Pancreas (tissue), 10 donors: ENCODE data around the gene SPTSSB. TPM values are rescaled to one million over a fixed set of nuclear protein-coding genes. Genes with fewer than 3 reads are reported as not detected.

ENCODE experiments used
- ATAC-seq, 4 donors: fragments of 200-7000 bp; cut with Tn5 transposase; one replicate each; pipeline versions ENCODE4 v1.8.0 to v1.9.1; 2020; ENCODE audit warnings: mild to moderate bottlenecking in 4 of 4, moderate library complexity in 4 of 4
- DNase-seq, 6 donors: peaks; one replicate each; pipeline ENCODE4 v3.0.0-alpha.2; 2020
- FAIRE-seq: peaks from 2 replicates; lab custom pipeline; 2012; peaks lifted over from hg19 to GRCh38; lab: Jason Lieb, UNC
- H3K27ac ChIP-seq, 4 donors: fragments of 200-600 bp; sonication (generic); 1 replicate in 3 of 4; 2 replicates in 1 of 4; pipeline versions ENCODE4 v1.5.0 to v1.8.0; 2020
- H3K27me3 ChIP-seq, 4 donors: fragments of 200-600 bp; one replicate each; pipeline ENCODE4 v1.8.0; 2021
- H3K36me3 ChIP-seq, 3 donors: fragments of 200-600 bp; sonication (generic) in 1 of 3; one replicate each; pipeline versions ENCODE4 v1.5.0 to v1.8.0; 2020 to 2021
- H3K4me1 ChIP-seq, 3 donors: fragments of 200-600 bp; one replicate each; pipeline ENCODE4 v1.8.0; 2021
- H3K4me3 ChIP-seq, 4 donors: fragments of 200-600 bp; sonication (generic) in 2 of 4; one replicate each; pipeline versions ENCODE4 v1.5.0 to v1.8.0; 2020 to 2021
- H3K9me3 ChIP-seq, 4 donors: fragments of 200-600 bp; one replicate each; pipeline ENCODE4 v1.8.0; 2021
- CTCF ChIP-seq, 4 donors: fragments of 200-600 bp; sonication (generic) in 3 of 4; IDR thresholded peaks; one replicate each; pipeline versions ENCODE4 v1.5.0 to v1.8.0; 2021; ENCODE audit warnings: antibody characterized with exemption in 4 of 4
- WGBS, 2 donors: extraction: QIAGEN DNeasy Blood & Tissue Kit; methylation state at CpG; one replicate each; pipeline ENCODE4 v1.1.7; 2013; 5-methylcytosine and 5-hydroxymethylcytosine counted together
- intact Hi-C, 3 donors: fragments of 100-400 bp; cut with DNase I; formaldehyde crosslinking; loops; one replicate each; pipeline versions ENCODE4 v1.11.1 to v1.14.2; 2022
- polyA plus RNA-seq, 2 donors: library from polyadenylated mRNA; stranded (reverse); fragments of 200-250 nt; gene quantifications; one replicate each; pipeline ENCODE4 v1.2.3, GENCODE V29; 2013
- total RNA-seq, 6 donors: library from RNA; stranded (reverse); fragmentation: NEBNext Ultra II Directional in 4 of 6; extraction: Animal tissue kit (Norgen Biotek cat#: 25700) in 4 of 6; gene quantifications; one replicate each; pipeline versions ENCODE4 v1.2.1 to v1.2.4, GENCODE V29; 2021 to 2023
- donor health status: healthy with polysubstance abuse.
- donor health status: DM: no; HTN: no; CAD: no; lungs with moderate emphysema.
- donor health status: DM: no; HTN: no; CAD: no.
- donor health status: control.
- donor health status: control.
- donor health status: Bipolar disorder and iron deficiency.
- donor health status: DM: yes; HTN: yes; CAD: no.
- donor health status: DM: no; HTN: no; CAD: no.
- donor health status: DM: no; HTN: no; CAD: no.
- donor health status: DM: yes; HTN: yes; CAD: no.

Gene SPTSSB
- total and polyA plus RNA-seq, 8 donors: 0.23 to 8.0 (median 1.3) TPM

- H3K36me3 ChIP-seq: no peaks in the 10 kb centered on the region
- DNase-seq: no peak
- H3K27ac ChIP-seq: no peak overlapping the region
- 23% methylated on average over 4 of the region's 4 CpGs for WGBS, 2 donors
- no peak for FAIRE-seq
- peaks cover 0 to 5% (median 0%) of the 10 kb centered on the region in 3 donors for H3K4me1 ChIP-seq
- peak in 2 of 4 donors; percentile 32 to 71 for ATAC-seq
- no peaks in the 10 kb centered on the region for H3K9me3 ChIP-seq
- no peak for TF ChIP-seq CTCF (IDR thresholded peaks at IDR 0.05)
- intact Hi-C loops: no loop called here
- H3K4me3 ChIP-seq: no peak overlapping the region
- peaks cover 0 to 10% (median 0%) of the 10 kb centered on the region in 4 donors for H3K27me3 ChIP-seq
Observed at GRCh38 chr3:161386991-161387770, 15.9 kb upstream of the SPTSSB start.

GRCh38 chr3:161372321-161373260 is 1.3 kb upstream of the SPTSSB start:
- WGBS, 2 donors: 4 to 5% methylated on average over 55 of the region's 55 CpGs
- no peak for TF ChIP-seq CTCF (IDR thresholded peaks at IDR 0.05)
- Histone ChIP-seq H3K36me3 (no peaks in the 10 kb centered on the region), H3K27me3 (no peaks in the 10 kb centered on the region), H3K9me3 (no peaks in the 10 kb centered on the region), H3K4me3 (peak overlapping the region; percentile 26 to 49 (median 30)), H3K27ac (peak overlapping the region in 2 of 4 donors; percentile 14 to 40), H3K4me1 (peaks cover 0 to 3% (median 0%) of the 10 kb centered on the region in 3 donors)
- ATAC-seq (peak; percentile 74 to 86 (median 76)), DNase-seq (peak in 5 of 6 donors; percentile 16 to 71 (median 28)), FAIRE-seq (no peak)
- intact Hi-C loops: no loop called here

- Histone ChIP-seq H3K4me3 (no peak overlapping the region), H3K36me3 (no peaks in the 10 kb centered on the region), H3K27me3 (no peaks in the 10 kb centered on the region), H3K4me1 (peaks cover 0 to 3% (median 0%) of the 10 kb centered on the region in 3 donors), H3K9me3 (no peaks in the 10 kb centered on the region), H3K27ac (no peak overlapping the region)
- ATAC-seq: no peak
- no peak for FAIRE-seq
- intact Hi-C loops: no loop called here
- no peak for DNase-seq
- WGBS, 2 donors: 47 to 75% methylated on average over 3 of the region's 3 CpGs
- no peak for TF ChIP-seq CTCF (IDR thresholded peaks at IDR 0.05)
Observed at GRCh38 chr3:161369531-161369930, 1.8 kb downstream of the SPTSSB start.

- no peak overlapping the region for H3K27ac ChIP-seq
- no peaks in the 10 kb centered on the region for H3K4me1 ChIP-seq
- H3K4me3 ChIP-seq: no peak overlapping the region
- intact Hi-C loops: no loop called here
- no peaks in the 10 kb centered on the region for H3K36me3 ChIP-seq
- no peaks in the 10 kb centered on the region for H3K27me3 ChIP-seq
- no peak for FAIRE-seq
- no peaks in the 10 kb centered on the region for H3K9me3 ChIP-seq
- no peak for TF ChIP-seq CTCF (IDR thresholded peaks at IDR 0.05)
- DNase-seq: no peak
- ATAC-seq: no peak
- WGBS, 2 donors: 90 to 93% methylated on average over 2 of the region's 2 CpGs
Observed at GRCh38 chr3:161366094-161366493, 5.2 kb downstream of the SPTSSB start.
